GM18519 (cell line): ENCODE results near the gene IFNGR1.

Experiments used
- ATAC-seq: cut with Tn5 transposase; IDR thresholded peaks from one replicate; pipeline ENCODE4 v1.9.1; 2021; ENCODE audit warnings: mild to moderate bottlenecking, moderate library complexity; ENCODE audit not compliant: unreplicated experiment, low FRiP score

Gene IFNGR1

DNA sequence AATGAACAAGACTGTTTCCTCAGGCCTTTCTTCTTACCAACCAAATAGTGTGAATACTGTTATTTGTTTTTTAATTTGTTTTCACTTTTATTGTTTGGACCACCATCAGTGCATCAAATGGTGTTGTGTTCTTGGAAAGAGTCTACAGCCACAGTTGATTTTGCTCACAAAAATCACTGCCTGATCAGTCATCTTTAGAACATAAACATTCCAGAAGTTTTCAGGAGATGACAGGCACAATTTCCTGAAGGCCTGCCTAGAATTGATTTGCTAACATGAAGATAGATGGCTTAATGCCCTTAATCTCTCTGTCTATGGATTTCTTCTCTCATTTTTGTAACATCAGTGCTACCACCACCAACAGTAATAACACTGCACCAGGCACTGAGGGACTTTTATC, 59.3 kb downstream of the IFNGR1 start:
- no peak for ATAC-seq

DNA sequence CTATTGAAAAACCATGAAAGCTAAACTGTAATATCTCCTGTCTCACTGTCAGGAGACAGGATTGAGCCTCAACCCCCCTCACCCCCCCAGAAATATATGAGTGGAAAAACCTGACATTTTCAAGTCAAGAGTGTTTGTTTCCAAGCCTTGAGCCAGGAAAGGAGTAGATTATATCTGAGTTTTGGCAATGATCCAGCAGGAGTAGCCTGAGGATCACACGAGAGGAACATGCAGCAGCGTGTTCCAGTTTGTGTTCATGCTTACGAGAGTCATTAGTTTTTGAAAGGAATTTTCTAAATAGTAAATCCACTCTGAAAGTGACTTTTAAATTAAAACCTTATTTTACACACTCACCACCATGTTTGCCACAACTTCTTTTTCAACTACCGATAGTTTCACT, 61.6 kb downstream of the IFNGR1 start:
- no peak for ATAC-seq

DNA sequence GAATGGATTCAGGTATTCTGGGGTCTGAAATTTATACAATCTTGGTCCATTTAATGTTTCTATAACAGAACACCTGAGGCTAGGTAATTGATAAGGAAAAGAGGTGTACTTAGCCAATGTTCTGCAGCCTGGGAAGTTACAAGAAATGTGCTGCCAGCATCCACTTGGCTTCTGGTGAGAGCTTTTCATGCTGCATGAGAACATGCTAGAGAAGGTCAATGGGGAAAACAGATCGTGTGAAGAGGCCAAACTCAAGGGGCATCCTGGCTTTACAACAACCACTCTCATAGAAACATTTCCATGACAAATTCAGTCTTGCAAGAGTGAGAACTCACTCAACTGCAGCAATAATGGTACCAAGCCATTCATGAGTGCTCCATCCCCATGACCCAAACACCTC, 62.5 kb downstream of the IFNGR1 start:
- no peak for ATAC-seq

DNA sequence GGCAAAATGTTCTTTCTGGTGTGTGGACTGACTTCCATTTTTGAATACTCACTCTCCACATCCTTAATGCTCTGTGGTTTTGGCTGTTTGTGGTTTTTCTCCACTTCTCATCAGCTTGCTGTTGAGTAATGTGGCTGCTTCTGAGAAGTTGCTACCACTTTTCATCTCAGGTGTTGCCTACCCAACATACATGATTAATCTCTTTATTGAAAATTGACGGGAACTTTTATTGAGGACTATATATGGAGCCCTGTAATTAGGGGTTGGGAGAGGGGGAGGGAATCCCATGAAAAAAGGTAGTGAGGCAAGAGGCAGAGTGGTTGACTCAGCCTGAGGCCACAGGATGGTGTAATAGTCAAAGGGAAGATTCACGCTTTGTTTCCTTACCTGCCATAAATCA, 63.4 kb downstream of the IFNGR1 start:
- no peak for ATAC-seq

DNA sequence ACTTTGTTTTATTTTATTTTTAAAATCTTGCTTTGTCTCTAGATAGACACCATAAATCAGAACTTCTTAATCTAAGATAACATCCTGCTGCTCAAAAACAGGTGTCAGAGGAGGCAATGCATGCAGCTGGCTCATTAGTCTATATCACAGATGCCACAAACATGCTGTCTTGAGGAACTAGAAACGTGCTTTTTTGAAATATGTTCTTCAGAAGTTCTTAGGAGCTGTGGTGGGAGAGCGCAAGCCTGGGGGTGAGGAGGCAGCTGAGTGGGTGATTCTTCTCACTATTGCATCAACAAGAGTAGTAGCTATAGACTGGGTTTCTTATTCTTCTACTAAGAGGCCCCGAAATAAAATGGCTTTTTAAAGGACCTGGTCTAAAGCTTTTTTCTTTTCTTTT, 69.1 kb downstream of the IFNGR1 start:
- no peak for ATAC-seq

DNA sequence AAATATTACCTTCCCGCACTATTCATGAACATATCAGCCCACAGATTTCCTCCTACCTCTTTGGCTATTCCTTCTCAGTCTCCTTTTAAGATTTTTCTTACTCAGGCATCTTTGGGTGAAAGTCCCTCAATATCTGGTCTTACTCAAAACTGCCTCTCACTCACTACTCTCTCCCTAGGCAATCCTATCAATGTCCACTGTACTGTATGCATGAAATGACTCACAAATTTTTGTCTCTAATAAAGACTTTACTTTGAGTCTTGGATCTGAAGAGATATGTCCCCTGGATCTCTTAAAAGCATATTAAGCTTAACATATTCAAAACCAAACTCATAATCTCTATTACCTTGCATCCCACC, 70.2 kb downstream of the IFNGR1 start:
- no peak for ATAC-seq

DNA sequence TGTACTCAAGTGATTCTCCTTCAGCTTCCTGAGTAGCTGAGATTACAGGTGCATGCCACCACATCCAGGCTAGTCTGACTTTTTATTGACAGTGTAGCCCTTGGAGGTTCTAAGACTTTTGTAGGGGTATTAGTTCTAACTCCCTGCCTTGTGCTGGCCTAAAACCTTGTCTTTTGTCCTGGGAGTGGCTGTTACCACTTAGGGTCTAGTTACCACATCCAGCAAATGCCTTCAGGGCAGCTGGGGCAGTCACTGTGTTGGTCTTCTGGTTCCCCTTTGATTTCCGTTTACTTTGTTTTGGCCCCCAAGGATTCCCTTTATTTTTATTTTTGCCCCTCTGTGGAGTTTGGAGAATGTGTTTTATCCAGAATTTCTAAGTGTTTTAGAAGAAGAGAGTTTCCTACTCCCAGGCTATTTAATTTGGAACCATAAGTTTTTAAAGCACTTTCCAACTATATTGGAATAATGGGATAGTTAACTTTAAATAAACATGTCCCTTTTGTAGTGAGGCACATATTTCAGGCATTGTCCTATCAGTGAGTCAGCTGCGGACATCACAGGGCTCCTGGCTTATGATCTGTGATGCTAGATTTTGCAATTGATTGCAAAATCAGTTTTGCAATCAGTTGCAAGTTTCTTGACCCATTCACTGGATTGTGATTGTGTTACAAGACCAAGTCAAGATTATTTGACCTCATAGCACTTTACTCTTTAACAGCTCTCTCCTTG, 70.7 kb downstream of the IFNGR1 start:
- ATAC-seq = no peak
